MM.1S (cell line): ENCODE measurements around the gene LGALS3BP.

ENCODE experiments used
- DNase-seq: peaks from one replicate; pipeline ENCODE4 v3.0.0-alpha.2; 2015
- H2AFZ ChIP-seq: fragments of 300-600 bp; sonication (generic); 2 replicates; pipeline ENCODE4 v1.6.0; 2016; ENCODE audit warnings: antibody characterized with exemption, low read length
- H3F3A ChIP-seq: fragments of 300-600 bp; sonication (generic); 2 replicates; pipeline ENCODE4 v1.6.1; 2016; ENCODE audit warnings: mild to moderate bottlenecking, antibody characterized with exemption, low read length, moderate library complexity, mixed read lengths; ENCODE audit not compliant: insufficient read depth
- H3K27ac ChIP-seq: fragments of 300-600 bp; sonication (generic); 2 replicates; pipeline ENCODE4 v1.5.1; 2016; ENCODE audit warnings: mild to moderate bottlenecking, low read length
- H3K27me3 ChIP-seq: fragments of 300-600 bp; sonication (generic); replicated peaks from 2 replicates; pipeline ENCODE4 v1.6.0; 2016; ENCODE audit warnings: low read length; ENCODE audit not compliant: insufficient read depth
- H3K36me3 ChIP-seq: fragments of 300-600 bp; sonication (generic); replicated peaks from 2 replicates; pipeline ENCODE4 v1.6.1; 2016; ENCODE audit warnings: mild to moderate bottlenecking, low read length, mixed read lengths; ENCODE audit not compliant: insufficient read depth
- H3K4me1 ChIP-seq: fragments of 300-600 bp; sonication (generic); 2 replicates; pipeline ENCODE4 v1.6.1; 2016; ENCODE audit warnings: low read length, mixed read lengths
- H3K4me2 ChIP-seq: fragments of 300-600 bp; sonication (generic); 2 replicates; pipeline ENCODE4 v1.6.0; 2016; ENCODE audit warnings: low read depth, low read length
- H3K4me3 ChIP-seq: fragments of 300-600 bp; sonication (generic); 2 replicates; pipeline ENCODE4 v1.5.1; 2016; ENCODE audit warnings: low read length, mixed read lengths
- H3K79me2 ChIP-seq: fragments of 300-600 bp; sonication (generic); 2 replicates; pipeline ENCODE4 v1.6.1; 2016; ENCODE audit warnings: mixed run types, low read length, mixed read lengths
- H3K9ac ChIP-seq: fragments of 300-600 bp; sonication (generic); 2 replicates; pipeline ENCODE4 v1.6.1; 2016; ENCODE audit warnings: low read length, mixed read lengths
- H3K9me2 ChIP-seq: fragments of 300-600 bp; sonication (generic); replicated peaks from 2 replicates; pipeline ENCODE4 v1.6.1; 2016; ENCODE audit warnings: mild to moderate bottlenecking, low read length, mixed read lengths; ENCODE audit not compliant: insufficient read depth
- H3K9me3 ChIP-seq: fragments of 300-600 bp; sonication (generic); replicated peaks from 2 replicates; pipeline ENCODE4 v1.6.1; 2016; ENCODE audit warnings: mild to moderate bottlenecking, low read length, mixed read lengths; ENCODE audit not compliant: insufficient read depth
- H4K20me1 ChIP-seq: fragments of 300-600 bp; sonication (generic); 2 replicates; pipeline ENCODE4 v1.6.1; 2016; ENCODE audit warnings: mild to moderate bottlenecking, low read length, moderate library complexity, mixed read lengths; ENCODE audit not compliant: insufficient read depth
- CTCF ChIP-seq: fragments of 300-600 bp; sonication (generic); IDR thresholded peaks from 2 replicates; pipeline ENCODE4 v1.5.1; 2016; ENCODE audit warnings: antibody characterized with exemption, low read length, mixed read lengths
- EZH2 ChIP-seq: fragments of 300-600 bp; sonication (generic); optimal IDR thresholded peaks from 2 replicates; pipeline ENCODE3; 2017; ENCODE audit warnings: low read depth, mild to moderate bottlenecking, antibody characterized with exemption, low read length, mixed read lengths
- EZH2phosphoT487 ChIP-seq: fragments of 300-600 bp; sonication (generic); IDR thresholded peaks from 2 replicates; pipeline ENCODE4 v1.6.1; 2018; ENCODE audit warnings: antibody characterized with exemption, low read length

Gene LGALS3BP

GRCh38 chr17:79020631-79021301, 41.0 kb upstream of the LGALS3BP start:
- Histone ChIP-seq H4K20me1 (no peaks in the 10 kb centered on the region), H3K9me3 (no peaks in the 10 kb centered on the region), H3K9me2 (no peaks in the 10 kb centered on the region), H3K9ac (no peak overlapping the region), H3K36me3 (no peaks in the 10 kb centered on the region), H3F3A (no peaks in the 10 kb centered on the region), H3K4me3 (no peak overlapping the region), H3K27me3 (peaks cover 81% of the 10 kb centered on the region), H2AFZ (no peak overlapping the region), H3K4me2 (no peak overlapping the region), H3K79me2 (no peaks in the 10 kb centered on the region), H3K4me1 (no peaks in the 10 kb centered on the region), H3K27ac (no peak overlapping the region)
- no peak for DNase-seq
- TF ChIP-seq EZH2phosphoT487 (no peak), CTCF (no peak), EZH2 (no peak)

GRCh38 chr17:79019632-79020584, 40.2 kb upstream of the LGALS3BP start:
- Histone ChIP-seq H3K9ac (no peak overlapping the region), H3K9me2 (no peaks in the 10 kb centered on the region), H2AFZ (no peak overlapping the region), H3K27ac (no peak overlapping the region), H3K79me2 (no peaks in the 10 kb centered on the region), H3K4me2 (no peak overlapping the region), H4K20me1 (no peaks in the 10 kb centered on the region), H3K4me1 (no peaks in the 10 kb centered on the region), H3K36me3 (no peaks in the 10 kb centered on the region), H3K9me3 (no peaks in the 10 kb centered on the region), H3F3A (no peaks in the 10 kb centered on the region), H3K4me3 (no peak overlapping the region), H3K27me3 (peaks cover 79% of the 10 kb centered on the region)
- peak; percentile 67 for DNase-seq
- no peak for TF ChIP-seq EZH2phosphoT487
- peak; percentile 68 for TF ChIP-seq CTCF

GRCh38 chr17:79019261-79019631, 39.5 kb upstream of the LGALS3BP start:
- no peaks in the 10 kb centered on the region for H3K9me3 ChIP-seq
- H3K27me3 ChIP-seq, result peaks cover 78% of the 10 kb centered on the region
- H3F3A ChIP-seq, result no peaks in the 10 kb centered on the region
- no peak for TF ChIP-seq EZH2
- TF ChIP-seq EZH2phosphoT487, result no peak
- no peak for TF ChIP-seq CTCF
- no peak for DNase-seq
- H2AFZ ChIP-seq, result no peak overlapping the region
- H3K79me2 ChIP-seq, result no peaks in the 10 kb centered on the region
- H3K4me3 ChIP-seq, result no peak overlapping the region
- H3K27ac ChIP-seq, result no peak overlapping the region
- no peaks in the 10 kb centered on the region for H4K20me1 ChIP-seq
- no peaks in the 10 kb centered on the region for H3K9me2 ChIP-seq
- H3K9ac ChIP-seq, result no peak overlapping the region
- H3K4me2 ChIP-seq, result no peak overlapping the region
- H3K36me3 ChIP-seq, result no peaks in the 10 kb centered on the region
- no peaks in the 10 kb centered on the region for H3K4me1 ChIP-seq
